GM23338 (cell line): ENCODE data around the gene CEPT1. TPM values are rescaled to one million over a fixed set of nuclear protein-coding genes. Genes with fewer than 3 reads are reported as not detected.
A peak's percentile ranks its signal among the peaks of the same experiment; 100 is the strongest.

Experiments used
- ATAC-seq: fragments of 200-7000 bp; cut with Tn5 transposase; 3 replicates; pipeline ENCODE4 v1.9.1; 2020
- DNase-seq: peaks from one replicate; pipeline ENCODE4 v3.0.0-alpha.2; 2015; ENCODE audit warnings: low spot score
- H2AFZ ChIP-seq: fragments of 200-600 bp; sonication (generic); 2 replicates; pipeline ENCODE4 v1.8.0; 2016; ENCODE audit warnings: antibody characterized with exemption, mild to moderate bottlenecking, moderate library complexity
- H3F3A ChIP-seq: fragments of 200-600 bp; sonication (generic); replicated peaks from 2 replicates; pipeline ENCODE4 v1.8.0; 2017; ENCODE audit warnings: antibody characterized with exemption, mixed run types, low read depth
- H3K27ac ChIP-seq: fragments of 200-600 bp; sonication (generic); 2 replicates; pipeline ENCODE4 v1.6.1; 2016; ENCODE audit warnings: low read depth
- H3K27me3 ChIP-seq: fragments of 200-600 bp; sonication (generic); 2 replicates; pipeline ENCODE4 v1.8.0; 2016; ENCODE audit warnings: mild to moderate bottlenecking, mixed run types, moderate library complexity; ENCODE audit not compliant: insufficient read depth
- H3K36me3 ChIP-seq: fragments of 200-600 bp; sonication (generic); 2 replicates; pipeline ENCODE4 v1.8.0; 2016; ENCODE audit warnings: mild to moderate bottlenecking; ENCODE audit not compliant: insufficient read depth
- H3K4me1 ChIP-seq: fragments of 200-600 bp; sonication (generic); 2 replicates; pipeline ENCODE4 v1.8.0; 2016; ENCODE audit warnings: mild to moderate bottlenecking, moderate library complexity; ENCODE audit not compliant: insufficient read depth
- H3K4me2 ChIP-seq: fragments of 200-600 bp; sonication (generic); 2 replicates; pipeline ENCODE4 v1.7.1; 2017; ENCODE audit warnings: mixed run types
- H3K4me3 ChIP-seq: fragments of 200-600 bp; sonication (generic); 2 replicates; pipeline ENCODE4 v1.6.1; 2016; ENCODE audit warnings: mixed run types
- H3K79me2 ChIP-seq: fragments of 200-600 bp; sonication (generic); replicated peaks from 2 replicates; pipeline ENCODE4 v1.8.0; 2017; ENCODE audit warnings: mild to moderate bottlenecking; ENCODE audit not compliant: insufficient read depth
- H3K9me2 ChIP-seq: fragments of 200-600 bp; sonication (generic); 2 replicates; pipeline ENCODE4 v1.8.0; 2017; ENCODE audit not compliant: insufficient read depth
- H4K20me1 ChIP-seq: fragments of 200-600 bp; sonication (generic); replicated peaks from 2 replicates; pipeline ENCODE4 v1.8.0; 2017; ENCODE audit warnings: mild to moderate bottlenecking; ENCODE audit not compliant: insufficient read depth
- H3K27ac Mint-ChIP-seq: 2 replicates; pipeline ENCODE4 v1.8.0; 2020; ENCODE audit warnings: inconsistent platforms, mild to moderate bottlenecking, moderate library complexity, mixed read lengths
- H3K27me3 Mint-ChIP-seq: 3 replicates; pipeline ENCODE4 v1.8.0; 2022; ENCODE audit warnings: low read depth, mild to moderate bottlenecking, moderate library complexity, mixed read lengths, inconsistent platforms; ENCODE audit not compliant: insufficient read depth, poor library complexity
- H3K36me3 Mint-ChIP-seq: 3 replicates; pipeline ENCODE4 v1.8.0; 2021; ENCODE audit warnings: low read depth, mild to moderate bottlenecking, inconsistent platforms, moderate library complexity, mixed read lengths
- H3K4me1 Mint-ChIP-seq: 3 replicates; pipeline ENCODE4 v1.8.0; 2020; ENCODE audit warnings: mild to moderate bottlenecking, inconsistent platforms, mixed read lengths
- H3K4me3 Mint-ChIP-seq: 3 replicates; pipeline ENCODE4 v1.8.0; 2021; ENCODE audit warnings: moderate library complexity, mild to moderate bottlenecking, inconsistent platforms, mixed read lengths
- H3K9me3 Mint-ChIP-seq: 3 replicates; pipeline ENCODE4 v1.8.0; 2020; ENCODE audit warnings: moderate library complexity, mild to moderate bottlenecking, inconsistent platforms, mixed read lengths
- CREB1 ChIP-seq: fragments of 250-450 bp; sonication (Bioruptor Pico); IDR thresholded peaks from 2 replicates; pipeline ENCODE4 v1.5.0; 2020; ENCODE audit warnings: low read depth, mild to moderate bottlenecking, moderate library complexity
- CTCF ChIP-seq, 2 experiments: fragments of 200-600 bp in 1 of 2; sonication (generic) in 1 of 2; conservative IDR thresholded peaks; 2 replicates each; pipeline versions ENCODE4 v1.5.1 to v1.6.1; 2016 to 2017; ENCODE audit warnings: antibody characterized with exemption in 2 of 2, low read depth in 2 of 2, mild to moderate bottlenecking in 2 of 2, moderate library complexity in 1 of 2
- EZH2 ChIP-seq: fragments of 200-600 bp; sonication (generic); IDR thresholded peaks from one replicate; pipeline ENCODE4 v1.8.0; 2017; ENCODE audit warnings: antibody characterized with exemption, mild to moderate bottlenecking, low read depth; ENCODE audit not compliant: unreplicated experiment
- EZH2phosphoT487 ChIP-seq: fragments of 200-600 bp; sonication (generic); IDR thresholded peaks from one replicate; pipeline ENCODE4 v1.8.1; 2018; ENCODE audit warnings: antibody characterized with exemption; ENCODE audit not compliant: unreplicated experiment
- JUNB ChIP-seq: IDR thresholded peaks from one replicate; pipeline ENCODE4 v1.6.1; 2016; ENCODE audit warnings: antibody characterized with exemption; ENCODE audit not compliant: unreplicated experiment
- NANOG ChIP-seq: IDR thresholded peaks from 2 replicates; pipeline ENCODE4 v1.6.1; 2016; ENCODE audit warnings: antibody characterized with exemption, borderline replicate concordance
- POLR2AphosphoS5 ChIP-seq: IDR thresholded peaks from 2 replicates; pipeline ENCODE4 v1.6.1; 2016; ENCODE audit warnings: antibody characterized with exemption, low read depth
- REST ChIP-seq: IDR thresholded peaks from one replicate; pipeline ENCODE4 v1.6.1; 2018; ENCODE audit warnings: antibody characterized with exemption; ENCODE audit not compliant: unreplicated experiment
- STAT1 ChIP-seq: IDR thresholded peaks from one replicate; pipeline ENCODE4 v1.6.1; 2016; ENCODE audit warnings: antibody characterized with exemption; ENCODE audit not compliant: unreplicated experiment
- ZNF114 ChIP-seq: fragments of 250-450 bp; sonication (Bioruptor Pico); IDR thresholded peaks from 2 replicates; pipeline ENCODE4 v1.5.0; 2020; ENCODE audit warnings: mild to moderate bottlenecking, moderate library complexity
- ZNF331 ChIP-seq: fragments of 250-450 bp; sonication (Bioruptor Pico); IDR thresholded peaks from 2 replicates; pipeline ENCODE4 v1.5.0; 2020; ENCODE audit warnings: low read depth, mild to moderate bottlenecking, moderate library complexity
- ZNF462 ChIP-seq: fragments of 250-450 bp; sonication (Bioruptor Pico); IDR thresholded peaks from 2 replicates; pipeline ENCODE4 v1.5.0; 2020; ENCODE audit warnings: mild to moderate bottlenecking, moderate library complexity
- polyA plus RNA-seq: library from polyadenylated mRNA; unstranded; fragments of >200 nt; fragmentation: Nextera tagmentation; extraction: Ambion mirVana; gene quantifications from 2 replicates; pipeline ENCODE4 v1.2.1, GENCODE V29; 2016
- total RNA-seq: library from RNA; depleted of rRNA; stranded (reverse); fragments of >200 nt; shearing (Covaris generic); gene quantifications from 2 replicates; pipeline ENCODE4 v1.2.3, GENCODE V29; 2014
- TF ChIP-seq, protein P1 (sequence below): IDR thresholded peaks from 2 replicates; pipeline ENCODE4 v1.6.1; 2016; ENCODE audit warnings: antibody characterized with exemption

Gene CEPT1
- total and polyA plus RNA-seq, 2 experiments from 2014 or later, result 17.3 to 39.5 TPM

- Histone ChIP-seq H3K36me3 (no peaks in the 10 kb centered on the region), H3K27me3 (no peaks in the 10 kb centered on the region), H3K4me1 (peaks cover 16% of the 10 kb centered on the region), H3K4me2 (no peak overlapping the region), H4K20me1 (no peaks in the 10 kb centered on the region), H3K79me2 (no peaks in the 10 kb centered on the region), H3K27ac (no peak overlapping the region), H3F3A (no peaks in the 10 kb centered on the region), H2AFZ (peak overlapping the region; percentile 4), H3K9me2 (no peaks in the 10 kb centered on the region), H3K4me3 (no peak overlapping the region)
- peaks cover 24% of the 10 kb centered on the region for H3K4me1 Mint-ChIP-seq
- no peak overlapping the region for H3K27ac Mint-ChIP-seq
- ATAC-seq (no peak), DNase-seq (no peak)
- peaks cover 12% of the 10 kb centered on the region for H3K27me3 Mint-ChIP-seq
- H3K4me3 Mint-ChIP-seq, result no peak overlapping the region
- no peaks in the 10 kb centered on the region for H3K36me3 Mint-ChIP-seq
- TF ChIP-seq EZH2 (no peak), ZNF114 (CRISPR knock-in tag) (no peak), REST (no peak), CREB1 (no peak), POLR2AphosphoS5 (no peak), JUNB (no peak), CTCF (conservative IDR thresholded peaks at IDR 0.05; ENCODE audit: low read depth in 2 of 2) (no peak), EZH2phosphoT487 (no peak), STAT1 (no peak), NANOG (no peak), ZNF331 (CRISPR knock-in tag) (no peak), ZNF462 (CRISPR knock-in tag) (no peak)
- TF ChIP-seq, protein P1, sequence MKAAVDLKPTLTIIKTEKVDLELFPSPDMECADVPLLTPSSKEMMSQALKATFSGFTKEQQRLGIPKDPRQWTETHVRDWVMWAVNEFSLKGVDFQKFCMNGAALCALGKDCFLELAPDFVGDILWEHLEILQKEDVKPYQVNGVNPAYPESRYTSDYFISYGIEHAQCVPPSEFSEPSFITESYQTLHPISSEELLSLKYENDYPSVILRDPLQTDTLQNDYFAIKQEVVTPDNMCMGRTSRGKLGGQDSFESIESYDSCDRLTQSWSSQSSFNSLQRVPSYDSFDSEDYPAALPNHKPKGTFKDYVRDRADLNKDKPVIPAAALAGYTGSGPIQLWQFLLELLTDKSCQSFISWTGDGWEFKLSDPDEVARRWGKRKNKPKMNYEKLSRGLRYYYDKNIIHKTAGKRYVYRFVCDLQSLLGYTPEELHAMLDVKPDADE, result no peak
- H3K9me3 Mint-ChIP-seq, result no peaks in the 10 kb centered on the region
Measured at GRCh38 chr1:111225717-111226400, 85.8 kb downstream of the CEPT1 start.
